Measurements from ENCODE around the gene DCAF11. TPM values are rescaled to one million over a fixed set of nuclear protein-coding genes. Genes with fewer than 3 reads are reported as not detected.

The DCAF11 gene
- polyA plus RNA-seq, 1 experiment, result 29.7 TPM

GRCh38 chr14:24164518-24164991, 50.0 kb downstream of the DCAF11 start:
- DNase-seq (ENCODE audit: low read depth, low spot score), result no peak
- Histone ChIP-seq H3K9me3 (ENCODE audit: control insufficient read depth, insufficient read depth, low read length) (no peaks in the 10 kb centered on the region), H3K27ac (ENCODE audit: low read depth, low read length) (no peak overlapping the region), H3K4me3 (ENCODE audit: low read depth, low read length) (no peak overlapping the region), H3K27me3 (ENCODE audit: control insufficient read depth, insufficient read depth, low read length) (no peaks in the 10 kb centered on the region)
- POLR2A ChIA-PET, result interaction anchor here (0.5 kb wide), 1 partner anchor 11 kb away, joined by 10 read pairs; no protein-coding TSS in a partner anchor
- CTCF ChIA-PET, result no interaction called here
- no peak for TF ChIP-seq CTCF (IDR thresholded peaks at IDR 0.05; ENCODE audit: low read depth, low read length)

GRCh38 chr14:24165785-24166184, 51.2 kb downstream of the DCAF11 start:
- DNase-seq (ENCODE audit: low read depth, low spot score), result no peak
- ChIA-PET CTCF (interaction anchor here (1.3 kb wide), 1 partner anchor 131 kb away, joined by 3 read pairs; no protein-coding TSS in a partner anchor), POLR2A (no interaction called here)
- TF ChIP-seq CTCF (IDR thresholded peaks at IDR 0.05; ENCODE audit: low read depth, low read length), result no peak
- H3K27me3 ChIP-seq (ENCODE audit: control insufficient read depth, insufficient read depth, low read length), result no peaks in the 10 kb centered on the region
- H3K4me3 ChIP-seq (ENCODE audit: low read depth, low read length), result no peak overlapping the region
- no peaks in the 10 kb centered on the region for H3K9me3 ChIP-seq (ENCODE audit: control insufficient read depth, insufficient read depth, low read length)
- H3K27ac ChIP-seq (ENCODE audit: low read depth, low read length), result no peak overlapping the region

GRCh38 chr14:24167469-24168114, 53.0 kb downstream of the DCAF11 start:
- ChIA-PET CTCF (interaction anchor here (1.1 kb wide), 1 partner anchor 141 kb away, joined by 3 read pairs; no protein-coding TSS in a partner anchor), POLR2A (interaction anchor here (0.9 kb wide), 1 partner anchor 46 kb away, joined by 9 read pairs; the partner anchor contains the start of gene CHMP4A)
- no peaks in the 10 kb centered on the region for H3K27me3 ChIP-seq (ENCODE audit: control insufficient read depth, insufficient read depth, low read length)
- no peak overlapping the region for H3K4me3 ChIP-seq (ENCODE audit: low read depth, low read length)
- TF ChIP-seq CTCF (IDR thresholded peaks at IDR 0.05; ENCODE audit: low read depth, low read length), result no peak
- DNase-seq (ENCODE audit: low read depth, low spot score), result no peak
- no peaks in the 10 kb centered on the region; the same call in 1 of the 2 replicates for H3K9me3 ChIP-seq (ENCODE audit: control insufficient read depth, insufficient read depth, low read length)
- no peak overlapping the region for H3K27ac ChIP-seq (ENCODE audit: low read depth, low read length)

- Histone ChIP-seq H3K4me3 (ENCODE audit: low read depth, low read length) (peak within 1 kb of the TSS; percentile 37), H3K9me3 (ENCODE audit: control insufficient read depth, insufficient read depth, low read length) (no peaks in the 10 kb centered on the region; the same call in 1 of the 2 replicates), H3K27me3 (ENCODE audit: control insufficient read depth, insufficient read depth, low read length) (no peaks in the 10 kb centered on the region), H3K27ac (ENCODE audit: low read depth, low read length) (no peak within 1 kb of the TSS)
- CTCF ChIA-PET, result interaction anchor here (1.9 to 2.0 kb wide), 2 partner anchors 10 kb away, joined by 8 to 19 read pairs; partner anchors contain the start of gene IRF9
- DNase-seq (ENCODE audit: low read depth, low spot score), result no peak
- TF ChIP-seq CTCF (IDR thresholded peaks at IDR 0.05; ENCODE audit: low read depth, low read length), result no peak
- POLR2A ChIA-PET, result interaction anchor here (1.0 kb wide), 1 partner anchor 11 kb away, joined by 4 read pairs; the partner anchor contains the start of gene IRF9
Measured at GRCh38 chr14:24171422-24172260, 57.1 kb downstream of the DCAF11 start, which contains the start of gene REC8. Gene REC8, plus strand, starts transcription at chr14:24172080. Its CDS starts 473 bp downstream, at chr14:24172553.
